MM.1S (cell line): Measurements from ENCODE around the gene OSGIN1.

Source experiments
- DNase-seq: peaks from one replicate; pipeline ENCODE4 v3.0.0-alpha.2; 2015
- H2AFZ ChIP-seq: fragments of 300-600 bp; sonication (generic); 2 replicates; pipeline ENCODE4 v1.6.0; 2016; ENCODE audit warnings: antibody characterized with exemption, low read length
- H3F3A ChIP-seq: fragments of 300-600 bp; sonication (generic); 2 replicates; pipeline ENCODE4 v1.6.1; 2016; ENCODE audit warnings: mild to moderate bottlenecking, antibody characterized with exemption, low read length, moderate library complexity, mixed read lengths; ENCODE audit not compliant: insufficient read depth
- H3K27ac ChIP-seq: fragments of 300-600 bp; sonication (generic); 2 replicates; pipeline ENCODE4 v1.5.1; 2016; ENCODE audit warnings: mild to moderate bottlenecking, low read length
- H3K27me3 ChIP-seq: fragments of 300-600 bp; sonication (generic); replicated peaks from 2 replicates; pipeline ENCODE4 v1.6.0; 2016; ENCODE audit warnings: low read length; ENCODE audit not compliant: insufficient read depth
- H3K36me3 ChIP-seq: fragments of 300-600 bp; sonication (generic); replicated peaks from 2 replicates; pipeline ENCODE4 v1.6.1; 2016; ENCODE audit warnings: mild to moderate bottlenecking, low read length, mixed read lengths; ENCODE audit not compliant: insufficient read depth
- H3K4me1 ChIP-seq: fragments of 300-600 bp; sonication (generic); 2 replicates; pipeline ENCODE4 v1.6.1; 2016; ENCODE audit warnings: low read length, mixed read lengths
- H3K4me2 ChIP-seq: fragments of 300-600 bp; sonication (generic); 2 replicates; pipeline ENCODE4 v1.6.0; 2016; ENCODE audit warnings: low read depth, low read length
- H3K4me3 ChIP-seq: fragments of 300-600 bp; sonication (generic); 2 replicates; pipeline ENCODE4 v1.5.1; 2016; ENCODE audit warnings: low read length, mixed read lengths
- H3K79me2 ChIP-seq: fragments of 300-600 bp; sonication (generic); 2 replicates; pipeline ENCODE4 v1.6.1; 2016; ENCODE audit warnings: mixed run types, low read length, mixed read lengths
- H3K9ac ChIP-seq: fragments of 300-600 bp; sonication (generic); 2 replicates; pipeline ENCODE4 v1.6.1; 2016; ENCODE audit warnings: low read length, mixed read lengths
- H3K9me2 ChIP-seq: fragments of 300-600 bp; sonication (generic); replicated peaks from 2 replicates; pipeline ENCODE4 v1.6.1; 2016; ENCODE audit warnings: mild to moderate bottlenecking, low read length, mixed read lengths; ENCODE audit not compliant: insufficient read depth
- H3K9me3 ChIP-seq: fragments of 300-600 bp; sonication (generic); replicated peaks from 2 replicates; pipeline ENCODE4 v1.6.1; 2016; ENCODE audit warnings: mild to moderate bottlenecking, low read length, mixed read lengths; ENCODE audit not compliant: insufficient read depth
- H4K20me1 ChIP-seq: fragments of 300-600 bp; sonication (generic); 2 replicates; pipeline ENCODE4 v1.6.1; 2016; ENCODE audit warnings: mild to moderate bottlenecking, low read length, moderate library complexity, mixed read lengths; ENCODE audit not compliant: insufficient read depth
- CTCF ChIP-seq: fragments of 300-600 bp; sonication (generic); IDR thresholded peaks from 2 replicates; pipeline ENCODE4 v1.5.1; 2016; ENCODE audit warnings: antibody characterized with exemption, low read length, mixed read lengths
- EZH2 ChIP-seq: fragments of 300-600 bp; sonication (generic); optimal IDR thresholded peaks from 2 replicates; pipeline ENCODE3; 2017; ENCODE audit warnings: low read depth, mild to moderate bottlenecking, antibody characterized with exemption, low read length, mixed read lengths
- EZH2phosphoT487 ChIP-seq: fragments of 300-600 bp; sonication (generic); IDR thresholded peaks from 2 replicates; pipeline ENCODE4 v1.6.1; 2018; ENCODE audit warnings: antibody characterized with exemption, low read length

Gene OSGIN1

GRCh38 chr16:83968306-83968851, 15.3 kb downstream of the OSGIN1 start:
- no peaks in the 10 kb centered on the region for H3F3A ChIP-seq
- H3K27me3 ChIP-seq, result peaks cover 17% of the 10 kb centered on the region
- no peak overlapping the region for H2AFZ ChIP-seq
- H3K9me2 ChIP-seq, result no peaks in the 10 kb centered on the region
- H3K36me3 ChIP-seq, result no peaks in the 10 kb centered on the region
- H3K9ac ChIP-seq, result no peak overlapping the region
- H3K4me1 ChIP-seq, result no peaks in the 10 kb centered on the region
- no peaks in the 10 kb centered on the region for H4K20me1 ChIP-seq
- no peak overlapping the region for H3K27ac ChIP-seq
- no peak overlapping the region for H3K4me3 ChIP-seq
- H3K79me2 ChIP-seq, result no peaks in the 10 kb centered on the region
- DNase-seq, result no peak
- H3K9me3 ChIP-seq, result no peaks in the 10 kb centered on the region
- no peak overlapping the region for H3K4me2 ChIP-seq
- TF ChIP-seq CTCF (no peak), EZH2 (no peak), EZH2phosphoT487 (no peak)

- Histone ChIP-seq H3K4me2 (no peak overlapping the region), H4K20me1 (no peaks in the 10 kb centered on the region), H3K9ac (no peak overlapping the region), H3F3A (no peaks in the 10 kb centered on the region), H3K9me2 (no peaks in the 10 kb centered on the region), H3K4me3 (no peak overlapping the region), H3K36me3 (no peaks in the 10 kb centered on the region), H3K27ac (no peak overlapping the region), H3K9me3 (no peaks in the 10 kb centered on the region), H3K27me3 (peaks cover 17% of the 10 kb centered on the region), H2AFZ (no peak overlapping the region), H3K4me1 (no peaks in the 10 kb centered on the region), H3K79me2 (no peaks in the 10 kb centered on the region)
- DNase-seq, result no peak
- TF ChIP-seq EZH2phosphoT487, result no peak
- TF ChIP-seq EZH2, result no peak
- TF ChIP-seq CTCF, result no peak
These were observed 16.0 kb downstream of the OSGIN1 start for GRCh38 chr16:83968891-83969649.

- Histone ChIP-seq H3K27me3 (peaks cover 17% of the 10 kb centered on the region), H3K79me2 (no peaks in the 10 kb centered on the region), H3K27ac (no peak overlapping the region), H4K20me1 (no peaks in the 10 kb centered on the region), H3K4me1 (no peaks in the 10 kb centered on the region), H3F3A (no peaks in the 10 kb centered on the region), H3K9me3 (no peaks in the 10 kb centered on the region), H3K4me2 (no peak overlapping the region), H3K9me2 (no peaks in the 10 kb centered on the region), H3K4me3 (no peak overlapping the region), H3K9ac (no peak overlapping the region), H3K36me3 (no peaks in the 10 kb centered on the region), H2AFZ (no peak overlapping the region)
- no peak for TF ChIP-seq EZH2phosphoT487
- TF ChIP-seq CTCF, result no peak
- no peak for TF ChIP-seq EZH2
- no peak for DNase-seq
These were observed 16.9 kb downstream of the OSGIN1 start for GRCh38 chr16:83969771-83970429.
